Effector memory CD4-positive, alpha-beta T cell (primary cell): ENCODE results near the gene SH3PXD2A.

Experiments used
- DNase-seq, 3 donors: peaks; one replicate each; pipeline ENCODE4 v3.0.0-alpha.2; 2020
- H3K27ac ChIP-seq: 2 replicates; pipeline ENCODE4 v1.7.0; 2013; ENCODE audit warnings: mild to moderate bottlenecking, low read length, moderate library complexity; ENCODE audit not compliant: insufficient read depth, poor library complexity, severe bottlenecking
- H3K27me3 ChIP-seq: replicated peaks from 2 replicates; pipeline ENCODE4 v1.7.0; 2013; ENCODE audit warnings: mild to moderate bottlenecking, low read length; ENCODE audit not compliant: insufficient read depth, control insufficient read depth, poor library complexity, severe bottlenecking
- H3K36me3 ChIP-seq: 2 replicates; pipeline ENCODE4 v1.7.0; 2013; ENCODE audit warnings: mild to moderate bottlenecking, low read length, moderate library complexity; ENCODE audit not compliant: control insufficient read depth, insufficient read depth
- H3K4me1 ChIP-seq: 2 replicates; pipeline ENCODE4 v1.7.0; 2013; ENCODE audit warnings: low read length, mild to moderate bottlenecking; ENCODE audit not compliant: control insufficient read depth, insufficient read depth, poor library complexity, severe bottlenecking
- H3K4me3 ChIP-seq: 2 replicates; pipeline ENCODE4 v1.7.0; 2013; ENCODE audit warnings: low read length, low read depth, mild to moderate bottlenecking; ENCODE audit not compliant: insufficient read depth, poor library complexity, severe bottlenecking
- H3K9me3 ChIP-seq: 2 replicates; pipeline ENCODE4 v1.7.0; 2013; ENCODE audit warnings: mild to moderate bottlenecking, low read length, moderate library complexity; ENCODE audit not compliant: control insufficient read depth

Gene SH3PXD2A

GRCh38 chr10:103554488-103555324 is 300.7 kb downstream of the SH3PXD2A start:
- no peaks in the 10 kb centered on the region for H3K4me1 ChIP-seq
- H3K36me3 ChIP-seq, result no peaks in the 10 kb centered on the region

GRCh38 chr10:103553743-103554487 is 301.5 kb downstream of the SH3PXD2A start:
- H3K27ac ChIP-seq, result no peak overlapping the region
- no peak for DNase-seq

More at GRCh38 chr10:103554488-103555324, 300.7 kb downstream of the SH3PXD2A start:
- H3K4me3 ChIP-seq, result no peak overlapping the region
- H3K27ac ChIP-seq, result no peak overlapping the region
- H3K27me3 ChIP-seq, result no peaks in the 10 kb centered on the region
- H3K9me3 ChIP-seq, result no peaks in the 10 kb centered on the region
- DNase-seq, result no peak

GRCh38 chr10:103552856-103553742 is 302.3 kb downstream of the SH3PXD2A start:
- no peak for DNase-seq
- H3K4me1 ChIP-seq, result no peaks in the 10 kb centered on the region
- H3K9me3 ChIP-seq, result no peaks in the 10 kb centered on the region
- no peak overlapping the region for H3K27ac ChIP-seq
- no peaks in the 10 kb centered on the region for H3K36me3 ChIP-seq
- H3K27me3 ChIP-seq, result no peaks in the 10 kb centered on the region
- no peak overlapping the region for H3K4me3 ChIP-seq

More at GRCh38 chr10:103553743-103554487, 301.5 kb downstream of the SH3PXD2A start:
- Histone ChIP-seq H3K36me3 (no peaks in the 10 kb centered on the region), H3K4me1 (no peaks in the 10 kb centered on the region), H3K4me3 (no peak overlapping the region), H3K27me3 (no peaks in the 10 kb centered on the region), H3K9me3 (no peaks in the 10 kb centered on the region)

- H3K9me3 ChIP-seq, result no peaks in the 10 kb centered on the region
- H3K36me3 ChIP-seq, result no peaks in the 10 kb centered on the region
- no peak for DNase-seq
- H3K4me3 ChIP-seq, result no peak overlapping the region
- no peak overlapping the region for H3K27ac ChIP-seq
- H3K27me3 ChIP-seq, result no peaks in the 10 kb centered on the region
- H3K4me1 ChIP-seq, result no peaks in the 10 kb centered on the region
These were observed 303.5 kb downstream of the SH3PXD2A start for GRCh38 chr10:103551619-103552602.

GRCh38 chr10:103550229-103550628 is 305.1 kb downstream of the SH3PXD2A start:
- Histone ChIP-seq H3K4me1 (no peaks in the 10 kb centered on the region), H3K27ac (no peak overlapping the region), H3K36me3 (no peaks in the 10 kb centered on the region), H3K27me3 (no peaks in the 10 kb centered on the region), H3K9me3 (no peaks in the 10 kb centered on the region), H3K4me3 (no peak overlapping the region)
- DNase-seq, result no peak

GRCh38 chr10:103549349-103549685 is 306.1 kb downstream of the SH3PXD2A start:
- Histone ChIP-seq H3K27ac (no peak overlapping the region), H3K27me3 (no peaks in the 10 kb centered on the region), H3K36me3 (no peaks in the 10 kb centered on the region), H3K4me3 (no peak overlapping the region), H3K9me3 (no peaks in the 10 kb centered on the region), H3K4me1 (no peaks in the 10 kb centered on the region)
- DNase-seq, result no peak

GRCh38 chr10:103548581-103549348 is 306.6 kb downstream of the SH3PXD2A start:
- no peak overlapping the region for H3K27ac ChIP-seq
- H3K36me3 ChIP-seq, result no peaks in the 10 kb centered on the region
- H3K4me3 ChIP-seq, result no peak overlapping the region
- no peak for DNase-seq
- no peaks in the 10 kb centered on the region for H3K4me1 ChIP-seq
- H3K9me3 ChIP-seq, result no peaks in the 10 kb centered on the region
- no peaks in the 10 kb centered on the region for H3K27me3 ChIP-seq

GRCh38 chr10:103548006-103548405 is 307.4 kb downstream of the SH3PXD2A start:
- Histone ChIP-seq H3K27ac (no peak overlapping the region), H3K4me1 (no peaks in the 10 kb centered on the region), H3K27me3 (no peaks in the 10 kb centered on the region), H3K9me3 (no peaks in the 10 kb centered on the region), H3K4me3 (no peak overlapping the region), H3K36me3 (no peaks in the 10 kb centered on the region)
- no peak for DNase-seq
